ENCODE results near the gene DSTN.

GRCh38 chr20:17630151-17630805 is 60.4 kb downstream of the DSTN start:
- TF ChIP-seq CTCF (conservative IDR thresholded peaks at IDR 0.05; ENCODE audit: low read depth, low read length): no peak
- no peak for TF ChIP-seq MXI1 (IDR thresholded peaks at IDR 0.05; ENCODE audit: borderline replicate concordance, low read depth, low read length)
- no peak for TF ChIP-seq RCOR1 (IDR thresholded peaks at IDR 0.05; ENCODE audit: insufficient replicate concordance, low read length)
- TF ChIP-seq ELK1 (IDR thresholded peaks at IDR 0.05; ENCODE audit: borderline replicate concordance, low read depth, low read length): no peak
- no peak for TF ChIP-seq POLR2A (IDR thresholded peaks at IDR 0.05; ENCODE audit: low read depth, low read length)
- no peak for TF ChIP-seq SMC3 (IDR thresholded peaks at IDR 0.05; ENCODE audit: low read depth, low read length)
- no peak for TF ChIP-seq MAFK (IDR thresholded peaks at IDR 0.05; ENCODE audit: low read depth, low read length)
- no peak for TF ChIP-seq MAZ (IDR thresholded peaks at IDR 0.05; ENCODE audit: borderline replicate concordance, low read depth, low read length)
- TF ChIP-seq CEBPB (IDR thresholded peaks at IDR 0.05; ENCODE audit: low read depth, low read length): no peak
- no peak for TF ChIP-seq RFX5 (IDR thresholded peaks at IDR 0.05; ENCODE audit: low read depth, low read length)
- TF ChIP-seq CHD1 (IDR thresholded peaks at IDR 0.05; ENCODE audit: low read depth, low read length): no peak
- TF ChIP-seq RAD21 (IDR thresholded peaks at IDR 0.05; ENCODE audit: low read length): no peak
- no peak for TF ChIP-seq NFE2L2 (IDR thresholded peaks at IDR 0.05; ENCODE audit: low read depth, low read length)
- no peak for TF ChIP-seq BHLHE40 (IDR thresholded peaks at IDR 0.05; ENCODE audit: low read depth, low read length)
